Endothelial cell of umbilical vein (primary cell): Measurements from ENCODE around the gene UGT1A7. TPM values are rescaled to one million over a fixed set of nuclear protein-coding genes. Genes with fewer than 3 reads are reported as not detected.

Experiments used
- BruUV-seq: library from RNA; stranded (reverse); fragments of 400-500 nt; replicated peaks from 2 replicates; lab custom pipeline; 2021; lab: Mats Ljungman, UMichigan
- CTCF ChIA-PET: fragments of 300-600, 350-600 bp; sonication (Branson Sonifier 250); formaldehyde crosslinking; loops from one replicate; lab custom pipeline; 2021; ENCODE audit warnings: antibody characterized with exemption, inconsistent platforms; lab: Charles Lee
- POLR2A ChIA-PET: fragments of 300-600, 350-600 bp; sonication (Branson Sonifier 250); formaldehyde crosslinking; loops from one replicate; lab custom pipeline; 2021; ENCODE audit warnings: antibody characterized with exemption, inconsistent platforms; lab: Charles Lee
- DNase-seq: peaks from one replicate; pipeline ENCODE4 v3.0.0-alpha.2; 2011; ENCODE audit warnings: low read depth, low spot score
- FAIRE-seq: peaks from 2 replicates; lab custom pipeline; 2011; peaks lifted over from hg19 to GRCh38; lab: Jason Lieb, UNC
- H2AFZ ChIP-seq: 2 replicates; pipeline ENCODE4 v1.6.0; 2012; ENCODE audit warnings: low read depth, low read length, control low read depth, inconsistent platforms
- H3K27ac ChIP-seq: 2 replicates; pipeline ENCODE4 v1.5.1; 2011; ENCODE audit warnings: low read depth, mild to moderate bottlenecking, control low read depth, low read length, moderate library complexity; ENCODE audit not compliant: insufficient read depth
- H3K27me3 ChIP-seq, 2 experiments: 2 replicates each; pipeline versions ENCODE4 v1.6.0 to v1.6.1; 2011; ENCODE audit warnings: low read length in 2 of 2, mixed read lengths in 1 of 2; ENCODE audit not compliant: control insufficient read depth in 2 of 2, insufficient read depth in 2 of 2
- H3K36me3 ChIP-seq, 2 experiments: 2 replicates in 1 of 2; 3 replicates in 1 of 2; pipeline ENCODE4 v1.5.1; 2011; ENCODE audit warnings: low read length in 2 of 2, mild to moderate bottlenecking in 1 of 2, moderate library complexity in 1 of 2; ENCODE audit not compliant: control insufficient read depth in 2 of 2, insufficient read depth in 2 of 2; ENCODE audit errors: extremely low read depth in 1 of 2
- H3K4me1 ChIP-seq: 3 replicates; pipeline ENCODE4 v1.5.1; 2011; ENCODE audit warnings: mild to moderate bottlenecking, low read length; ENCODE audit not compliant: control insufficient read depth, insufficient read depth; ENCODE audit errors: extremely low read depth
- H3K4me2 ChIP-seq: 2 replicates; pipeline ENCODE4 v1.6.1; 2011; ENCODE audit warnings: low read length, control low read depth, mixed read lengths; ENCODE audit not compliant: insufficient read depth
- H3K4me3 ChIP-seq, 3 experiments: fragments of 200-600 bp in 1 of 3; sonication (generic), shearing (Covaris generic) in 1 of 3; replicated peaks in 1 of 3; 2 replicates each; pipeline ENCODE4 v1.5.1; 2011 to 2016; ENCODE audit warnings: control low read depth in 3 of 3, low read length in 3 of 3, mild to moderate bottlenecking in 2 of 3, inconsistent platforms in 1 of 3, low read depth in 1 of 3, moderate library complexity in 1 of 3; ENCODE audit not compliant: insufficient read depth in 1 of 3
- H3K79me2 ChIP-seq: 2 replicates; pipeline ENCODE4 v1.6.0; 2012; ENCODE audit warnings: low read length, inconsistent platforms; ENCODE audit not compliant: control insufficient read depth, insufficient read depth
- H3K9ac ChIP-seq: replicated peaks from 2 replicates; pipeline ENCODE3; 2011; ENCODE audit warnings: low read length, control low read depth; ENCODE audit not compliant: insufficient read depth; ENCODE audit errors: extremely low read depth
- H3K9me1 ChIP-seq: replicated peaks from 3 replicates; pipeline ENCODE4 v1.6.0; 2011; ENCODE audit warnings: mild to moderate bottlenecking, low read length; ENCODE audit not compliant: control insufficient read depth, insufficient read depth; ENCODE audit errors: extremely low read depth
- H3K9me3 ChIP-seq: replicated peaks from 2 replicates; pipeline ENCODE4 v1.5.1; 2012; ENCODE audit warnings: low read length, inconsistent platforms; ENCODE audit not compliant: control insufficient read depth, insufficient read depth
- H4K20me1 ChIP-seq: replicated peaks from 2 replicates; pipeline ENCODE3; 2011; ENCODE audit warnings: mild to moderate bottlenecking, low read length; ENCODE audit not compliant: control insufficient read depth, insufficient read depth; ENCODE audit errors: extremely low read depth
- CTCF ChIP-seq, 2 donors: IDR thresholded peaks; 1 replicate in 1 of 2; 2 replicates in 1 of 2; pipeline ENCODE4 v1.5.1; 2011; ENCODE audit warnings: low read length in 2 of 2, mild to moderate bottlenecking in 2 of 2, moderate library complexity in 2 of 2, control low read depth in 1 of 2, inconsistent platforms in 1 of 2, low read depth in 1 of 2; ENCODE audit not compliant: insufficient read depth in 1 of 2; ENCODE audit errors: extremely low read depth in 1 of 2
- EZH2 ChIP-seq: IDR thresholded peaks from 2 replicates; pipeline ENCODE4 v1.6.1; 2012; ENCODE audit warnings: borderline replicate concordance, low read depth, mild to moderate bottlenecking, moderate library complexity, low read length, inconsistent platforms; ENCODE audit not compliant: severe bottlenecking
- FOS ChIP-seq: IDR thresholded peaks from 2 replicates; pipeline ENCODE4 v1.6.1; 2011; ENCODE audit warnings: mild to moderate bottlenecking, low read length, moderate library complexity, borderline replicate concordance; ENCODE audit not compliant: insufficient read depth
- GATA2 ChIP-seq: IDR thresholded peaks from 2 replicates; pipeline ENCODE4 v1.7.0; 2011; ENCODE audit warnings: low read depth, mild to moderate bottlenecking, moderate library complexity, mixed read lengths, low read length; ENCODE audit not compliant: insufficient read length, insufficient read depth
- JUN ChIP-seq: IDR thresholded peaks from 2 replicates; pipeline ENCODE4 v1.6.1; 2011; ENCODE audit warnings: borderline replicate concordance, low read depth; ENCODE audit not compliant: insufficient read length, insufficient read depth
- MAX ChIP-seq: IDR thresholded peaks from 2 replicates; pipeline ENCODE4 v1.6.1; 2011; ENCODE audit not compliant: insufficient read depth, insufficient read length
- MYC ChIP-seq: IDR thresholded peaks from one replicate; pipeline ENCODE4 v1.6.1; 2011; ENCODE audit warnings: mild to moderate bottlenecking, low read depth, low read length
- POLR2A ChIP-seq: IDR thresholded peaks from 2 replicates; pipeline ENCODE4 v1.6.1; 2012; ENCODE audit warnings: low read depth, mild to moderate bottlenecking, control low read depth, low read length
- POLR2AphosphoS5 ChIP-seq: IDR thresholded peaks from 2 replicates; pipeline ENCODE4 v1.6.1; 2012; ENCODE audit warnings: low read depth, mild to moderate bottlenecking, control low read depth, low read length, moderate library complexity; ENCODE audit not compliant: insufficient read depth
- dilution Hi-C: fragments of 300-500 bp; cut with MboI; formaldehyde crosslinking; loops from one replicate; pipeline ENCODE4 v1.15.0; 2019; ENCODE audit warnings: low sequenced_read_pairs; ENCODE audit not compliant: extremely low pct_ligation_motif_present
- intact Hi-C: fragments of 100-400 bp; cut with micrococcal nuclease; formaldehyde crosslinking; loops from one replicate; pipeline ENCODE4 v1.10.0; 2022
- polyA plus RNA-seq, 4 experiments: library from polyadenylated mRNA; depleted of rRNA in 3 of 4; stranded (reverse) in 3 of 4; unstranded in 1 of 4; fragments of >200 nt; gene quantifications; 2 replicates each; pipeline versions ENCODE4 v1.2.1 to v1.2.3, GENCODE V29; 2011 to 2012; ENCODE audit warnings: missing spikeins in 1 of 4
- total RNA-seq: library from RNA; stranded (reverse); gene quantifications from 2 replicates; pipeline ENCODE4 v1.2.3, GENCODE V29; 2021

Gene UGT1A7
- total and polyA plus RNA-seq, 2 donors (not counting 3 experiments of a cell fraction or from before 2014, with no cell fraction given), result not detected

- ChIA-PET POLR2A (no interaction called here), CTCF (no interaction called here)
- no peak overlapping the region for H3K4me3 ChIP-seq
- TF ChIP-seq POLR2A (no peak), EZH2 (no peak), POLR2AphosphoS5 (no peak), JUN (no peak), FOS (no peak), MYC (no peak), GATA2 (no peak), MAX (no peak), CTCF (IDR thresholded peaks at IDR 0.05; ENCODE audit: extremely low read depth in 1 of 2, insufficient read depth in 1 of 2, low read depth in 1 of 2, low read length in 2 of 2) (no peak)
- no peaks in the 10 kb centered on the region for H3K4me1 ChIP-seq
- H3K36me3 ChIP-seq, result no peaks in the 10 kb centered on the region
- no peak overlapping the region for H3K4me2 ChIP-seq
- no peaks in the 10 kb centered on the region for H3K79me2 ChIP-seq
- no TSS peak for BruUV-seq
- dilution Hi-C loops (no loop called here), intact Hi-C loops (no loop called here)
- no peaks in the 10 kb centered on the region for H4K20me1 ChIP-seq
- no peaks in the 10 kb centered on the region for H3K27me3 ChIP-seq
- no peak overlapping the region for H2AFZ ChIP-seq
- FAIRE-seq (no peak), DNase-seq (no peak)
- no peak overlapping the region for H3K27ac ChIP-seq
- no peaks in the 10 kb centered on the region for H3K9me1 ChIP-seq
- H3K9ac ChIP-seq, result no peak overlapping the region
- no peaks in the 10 kb centered on the region for H3K9me3 ChIP-seq
These were observed 98.0 kb downstream of the UGT1A7 start for GRCh38 chr2:233779722-233780121.
